NCI-H2227 treated with DMSO at 0.1 percent for 48 hours (cell line): Measurements from ENCODE around the gene FOXO3B.
"Not testable (repeated sequence)": the region's sequence is repeated elsewhere in the genome, so short reads cannot be mapped to it uniquely, and the experiment has no call there.

Experiments
- DNase-seq: peaks from one replicate; lab custom pipeline; 2025; lab: John Stamatoyannopoulos, UW

The FOXO3B gene

DNA sequence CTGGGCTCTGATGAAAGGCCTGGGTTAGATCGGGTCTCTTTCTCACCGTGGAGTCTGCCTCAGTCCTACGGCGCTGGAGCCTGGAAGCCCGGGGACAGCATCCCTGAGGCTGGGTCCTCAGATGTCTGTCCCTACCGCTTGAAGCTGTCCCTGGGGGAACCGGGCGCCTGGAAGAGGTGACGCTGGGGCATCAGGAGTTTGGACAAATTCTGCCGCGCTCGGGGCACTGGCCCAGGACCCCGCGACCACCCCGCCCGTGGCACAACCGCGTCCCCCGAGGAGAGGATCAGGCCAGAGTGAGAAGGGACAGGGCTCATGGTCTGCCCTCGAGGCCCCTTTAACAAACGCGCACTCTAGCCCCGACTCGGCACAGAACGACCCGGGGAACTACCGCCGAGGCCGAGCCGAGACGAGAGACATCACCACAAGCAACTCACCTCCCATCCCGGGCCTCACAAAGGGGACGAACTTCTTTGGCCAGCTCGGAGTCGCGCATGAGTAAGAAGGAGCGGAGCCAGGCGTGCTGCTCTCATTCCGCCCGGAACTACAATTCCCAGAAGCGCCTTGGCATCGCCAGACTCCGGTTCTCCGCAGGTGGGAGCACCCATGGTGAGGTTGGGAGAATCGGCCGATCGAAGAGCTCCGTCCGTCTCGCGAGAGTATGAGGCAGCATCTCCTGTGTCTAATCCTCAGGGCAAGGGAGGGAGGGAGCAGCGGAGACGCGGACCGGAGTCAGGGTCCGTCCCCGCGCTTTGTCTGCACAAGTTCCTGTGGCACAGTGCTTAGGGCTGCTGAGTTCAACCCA, at the start of gene FOXO3B:
FOXO3B (minus strand) TSS at position 548 of the 805 bp plus-strand sequence. CDS start 663 bp downstream, outside the sequence.
- peak; percentile 79 for DNase-seq

DNA sequence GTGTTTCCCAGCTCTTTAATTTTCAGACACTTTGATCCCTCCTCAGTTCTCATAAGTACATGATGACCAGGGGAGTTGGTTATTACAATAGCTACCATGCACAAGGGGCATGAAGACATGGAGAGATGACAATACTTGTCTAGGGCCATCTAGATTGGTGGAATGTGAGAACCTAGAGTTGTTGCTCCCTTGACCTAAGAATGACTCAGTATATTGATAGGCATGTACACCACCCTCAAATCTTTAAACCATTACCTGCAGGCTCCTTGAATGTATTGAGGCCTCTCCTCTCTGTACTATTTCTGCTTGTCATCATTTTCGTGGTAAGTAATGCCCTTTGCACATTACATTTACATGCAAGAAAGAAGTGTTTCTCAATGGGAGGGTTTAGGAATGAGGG, 41.4 kb upstream of the FOXO3B start:
- DNase-seq: not testable (repeated sequence)

DNA sequence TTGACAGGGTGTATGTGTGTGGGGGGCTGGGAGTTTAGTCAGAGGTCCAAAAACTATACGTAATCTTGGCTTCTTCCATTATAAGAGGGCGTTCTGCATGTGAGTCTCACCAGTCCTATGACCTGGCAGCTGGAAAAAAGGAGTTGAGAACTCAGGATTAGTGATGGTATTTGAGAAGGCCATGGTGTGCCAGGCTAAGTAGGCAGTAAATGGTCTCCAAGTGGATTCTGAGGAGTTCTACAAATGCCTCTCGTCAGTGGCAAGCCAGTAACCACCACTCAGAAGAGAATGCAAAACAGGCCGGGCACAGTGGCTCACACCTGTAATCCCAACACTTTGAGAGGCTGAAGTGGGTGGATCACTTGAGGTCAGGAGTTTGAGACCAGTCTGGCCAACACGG, 40.5 kb upstream of the FOXO3B start:
- DNase-seq: not testable (repeated sequence)

DNA sequence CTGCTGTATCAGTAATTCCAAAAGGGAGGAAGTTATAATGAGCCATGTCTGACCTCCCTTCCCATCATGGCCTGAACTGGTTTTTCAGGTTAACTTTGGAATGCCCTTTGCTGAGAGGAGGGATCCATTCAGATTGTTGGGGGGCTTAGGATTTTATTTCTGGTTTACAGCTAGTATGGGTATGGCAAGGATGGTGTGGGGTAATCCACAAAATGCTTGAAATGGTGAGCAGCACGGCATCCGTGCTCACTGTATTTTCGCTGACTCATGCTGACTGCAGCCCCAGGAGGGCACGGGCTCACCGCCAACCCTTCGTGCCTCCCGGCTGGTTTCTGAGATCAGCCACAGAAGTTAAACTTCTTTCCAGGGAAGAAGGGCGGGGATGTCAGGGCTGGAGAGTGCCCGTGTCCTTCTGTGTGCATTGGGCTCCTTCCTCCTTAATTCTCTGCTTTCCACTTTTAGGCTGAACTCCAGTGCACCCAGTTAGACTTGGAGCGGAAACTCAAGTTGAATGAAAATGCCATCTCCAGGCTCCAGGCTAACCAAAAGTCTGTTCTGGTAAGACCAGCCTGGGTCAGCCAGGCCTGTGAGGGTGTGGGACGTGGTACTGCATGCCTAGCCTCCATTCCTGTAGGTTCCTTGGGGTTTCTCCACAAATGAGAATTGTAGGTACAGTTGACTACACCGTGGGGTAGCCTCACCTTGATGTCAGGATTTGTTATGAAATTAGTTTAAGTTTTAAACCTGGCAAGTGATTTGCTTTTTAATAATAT, 39.8 kb upstream of the FOXO3B start:
- not testable (repeated sequence) for DNase-seq

DNA sequence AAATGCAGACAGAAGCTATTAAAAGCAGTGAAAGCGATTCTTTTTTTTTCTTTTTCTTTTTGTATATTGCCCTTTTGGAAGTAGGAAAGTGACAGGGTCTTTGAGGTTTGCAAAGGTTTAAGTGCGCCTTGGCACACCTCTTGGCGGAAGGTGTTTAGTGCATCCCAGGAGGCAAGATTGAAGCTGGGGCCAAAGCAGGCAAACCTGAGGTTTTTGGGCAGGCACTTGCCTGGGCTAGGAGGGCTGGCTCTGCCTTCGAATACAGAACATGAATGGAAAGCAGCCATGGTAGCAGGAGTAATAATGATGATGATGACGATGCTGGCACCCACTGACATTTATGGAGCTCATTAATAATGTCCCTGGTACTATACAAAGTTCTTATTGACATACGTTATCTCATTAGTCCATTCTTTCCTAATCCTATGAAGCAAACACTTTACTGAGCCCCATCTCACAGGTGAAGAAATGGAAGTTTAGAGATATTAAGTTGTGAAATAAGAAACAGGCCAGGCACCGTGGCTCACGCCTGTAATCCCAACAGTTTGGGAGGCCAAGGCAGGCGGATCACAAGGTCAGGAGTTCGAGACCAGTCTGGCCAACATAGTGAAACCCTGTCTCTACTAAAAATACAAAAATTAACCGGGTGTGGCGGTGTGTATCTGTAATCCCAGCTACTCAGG, 37.5 kb upstream of the FOXO3B start:
- not testable (repeated sequence) for DNase-seq

DNA sequence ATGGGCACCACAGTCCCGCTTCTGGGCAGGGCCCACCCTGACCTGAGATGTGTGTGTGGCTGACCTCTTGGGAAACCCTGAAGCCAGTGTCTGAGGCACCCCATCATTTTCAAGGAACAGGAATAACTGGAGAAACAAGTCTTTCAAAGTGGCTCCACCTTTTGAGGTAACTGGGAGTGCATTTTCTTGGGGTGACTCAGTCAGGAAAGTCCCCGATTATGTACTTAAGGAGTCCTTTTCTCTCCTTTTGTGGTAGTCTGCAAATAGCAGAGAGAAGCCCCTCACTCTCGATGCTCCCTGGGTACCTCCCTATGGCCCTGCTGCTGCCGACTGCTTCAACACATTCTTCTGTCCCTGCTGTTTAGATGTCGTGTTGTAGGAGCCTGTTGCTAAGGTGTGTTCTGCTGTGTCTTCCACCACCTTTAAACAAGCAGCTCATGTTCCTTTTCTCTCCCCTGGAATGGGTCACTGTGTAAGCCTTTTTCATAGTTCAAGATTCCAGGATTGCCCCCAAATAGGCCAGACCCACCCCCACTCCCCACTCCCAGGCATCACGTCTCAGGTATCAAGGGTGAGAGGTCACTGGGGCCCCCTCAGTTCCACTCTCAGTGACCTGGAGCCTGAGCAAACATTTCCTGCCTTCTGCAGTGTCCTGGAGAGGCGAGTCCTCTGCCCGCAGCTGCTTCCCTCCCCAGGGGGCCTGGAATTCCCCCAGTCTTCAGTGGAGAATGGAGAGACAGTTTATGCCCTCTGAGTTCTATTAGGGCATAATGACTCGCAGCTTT, 36.7 kb upstream of the FOXO3B start:
- not testable (repeated sequence) for DNase-seq

DNA sequence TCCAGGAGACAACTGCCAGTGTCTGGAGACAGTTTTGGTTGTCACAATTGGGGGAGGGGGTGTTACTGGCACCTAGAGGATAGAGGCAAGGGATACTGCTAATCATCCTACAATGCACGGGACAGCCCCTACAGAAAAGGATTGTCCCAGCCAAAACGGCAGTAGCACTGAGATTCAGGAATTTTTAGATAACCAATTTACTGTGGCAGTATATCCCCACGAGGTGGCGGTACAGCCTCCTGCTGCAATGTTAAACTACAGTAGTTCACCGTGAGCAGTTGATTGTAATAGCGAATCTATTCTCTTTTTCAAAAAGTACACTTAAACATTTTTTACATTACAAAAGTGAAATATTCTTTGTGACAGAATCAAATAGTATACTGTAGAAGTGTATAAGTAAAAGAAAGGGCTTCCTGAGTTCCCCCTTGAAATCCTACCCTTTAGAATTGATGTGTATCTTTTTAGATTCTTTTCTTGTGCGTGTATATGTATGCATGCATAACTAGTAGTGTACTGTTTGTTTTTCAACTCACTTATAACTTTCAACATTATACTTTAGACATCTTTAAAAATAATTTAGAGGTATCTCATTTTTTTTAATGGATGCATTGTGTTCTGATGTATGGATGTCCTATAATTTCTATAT, 30.4 kb upstream of the FOXO3B start:
- DNase-seq: peak; percentile 0

DNA sequence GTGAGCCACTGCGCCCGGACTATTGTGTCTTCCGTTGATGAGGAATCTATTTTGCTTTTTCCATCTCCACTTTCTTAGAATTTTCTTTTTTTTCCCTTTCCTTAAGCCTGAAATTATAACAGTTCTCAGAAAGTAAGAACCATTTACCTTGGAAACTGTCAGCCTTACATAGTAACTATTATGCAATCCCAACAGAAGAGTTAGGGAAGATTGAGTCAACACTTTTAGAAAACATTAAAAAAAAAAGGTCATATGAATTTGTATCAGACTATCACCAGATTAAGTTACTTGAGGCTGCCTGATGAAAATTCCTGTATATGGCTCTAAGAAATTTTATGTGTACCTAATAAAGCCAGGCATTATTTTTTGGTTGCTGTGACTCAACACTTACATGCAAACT, 26.1 kb upstream of the FOXO3B start:
- DNase-seq: not testable (repeated sequence)

DNA sequence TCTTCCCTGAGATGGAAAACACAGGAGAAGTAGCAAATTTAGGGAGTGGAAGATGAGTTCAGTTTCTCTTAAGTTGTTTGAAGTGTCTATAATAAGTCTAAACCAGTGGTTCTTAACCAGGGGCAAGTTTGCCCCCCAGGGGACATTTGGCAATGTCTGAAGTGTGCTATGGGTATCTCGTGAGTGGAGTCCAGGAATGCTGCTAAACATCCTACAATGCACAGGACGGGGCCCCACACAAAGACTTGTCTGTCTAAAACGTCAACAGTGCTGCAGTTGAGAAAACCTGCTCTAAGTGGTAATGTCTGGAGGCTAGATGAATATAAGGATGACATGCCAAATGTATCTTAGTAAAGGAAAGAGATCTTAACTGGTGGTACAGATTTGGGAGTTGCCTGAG, 23.8 kb upstream of the FOXO3B start:
- DNase-seq: not testable (repeated sequence)

DNA sequence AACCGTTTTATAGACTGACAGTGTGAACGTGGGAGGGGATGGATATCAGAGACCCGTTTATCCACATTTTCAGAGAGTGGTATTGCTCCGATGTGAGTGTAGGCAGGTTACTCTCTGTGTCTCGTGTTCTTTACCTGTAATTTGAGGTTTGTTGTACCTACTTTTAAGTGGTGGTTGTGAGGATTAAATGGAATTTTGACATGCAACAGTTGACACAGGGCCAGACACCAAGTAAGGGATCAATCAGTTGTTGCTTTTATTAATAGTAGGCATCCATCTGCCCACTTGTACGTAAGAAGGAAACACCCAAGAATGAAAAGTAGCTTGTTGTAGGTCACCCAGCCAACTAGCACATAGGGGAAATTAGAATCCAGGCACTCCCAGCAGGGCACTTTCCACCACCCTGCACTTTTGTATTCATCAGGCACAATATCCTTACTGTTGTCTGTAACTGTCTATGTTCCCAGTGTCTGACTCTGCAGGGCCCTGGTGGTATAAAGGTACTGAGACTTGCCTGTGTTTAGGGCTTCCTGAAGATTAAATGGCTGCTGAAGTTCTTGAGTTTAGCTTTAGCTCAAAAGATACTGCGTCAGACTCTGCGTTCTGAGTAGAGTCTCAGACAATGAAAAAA, 16.5 kb upstream of the FOXO3B start:
- not testable (repeated sequence) for DNase-seq

DNA sequence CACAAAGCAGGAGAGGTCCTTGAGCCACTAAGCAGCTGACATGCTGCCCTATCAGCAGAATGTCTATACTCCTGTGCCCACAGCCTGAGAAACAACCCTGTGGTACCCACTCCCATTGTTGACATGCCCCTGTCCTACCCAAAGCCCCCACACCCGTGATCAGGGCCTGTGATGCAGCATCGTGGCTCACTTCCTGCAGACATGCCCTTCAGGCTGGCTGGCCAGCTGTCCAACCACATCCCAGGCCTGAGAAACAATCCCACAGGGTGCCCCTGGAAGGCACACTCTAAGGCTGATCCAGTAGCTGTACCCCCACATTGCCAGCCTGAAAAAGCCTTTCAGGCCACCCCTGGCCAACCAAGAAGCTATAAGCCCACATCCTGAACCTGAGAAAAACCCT, 13.0 kb upstream of the FOXO3B start:
- not testable (repeated sequence) for DNase-seq

DNA sequence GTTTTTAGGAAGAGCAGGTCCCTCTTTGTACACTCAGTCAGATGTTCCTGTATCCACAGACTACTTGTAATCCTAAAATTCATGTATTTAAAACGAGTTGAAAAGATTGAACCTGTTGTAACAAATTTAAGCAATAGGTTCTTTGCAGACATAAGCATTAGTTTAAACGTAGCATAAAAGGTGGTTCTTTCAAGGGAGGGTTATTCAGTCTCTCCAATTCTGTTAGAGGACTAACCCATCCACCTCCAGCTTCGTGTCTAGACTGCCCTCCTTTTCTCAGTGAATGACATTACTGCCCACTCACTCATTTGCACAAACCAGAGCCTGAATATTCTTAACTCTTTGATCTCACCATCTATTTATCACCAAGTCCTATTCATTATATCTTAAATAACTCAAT, 554 bp upstream of the FOXO3B start:
- DNase-seq: not testable (repeated sequence)

DNA sequence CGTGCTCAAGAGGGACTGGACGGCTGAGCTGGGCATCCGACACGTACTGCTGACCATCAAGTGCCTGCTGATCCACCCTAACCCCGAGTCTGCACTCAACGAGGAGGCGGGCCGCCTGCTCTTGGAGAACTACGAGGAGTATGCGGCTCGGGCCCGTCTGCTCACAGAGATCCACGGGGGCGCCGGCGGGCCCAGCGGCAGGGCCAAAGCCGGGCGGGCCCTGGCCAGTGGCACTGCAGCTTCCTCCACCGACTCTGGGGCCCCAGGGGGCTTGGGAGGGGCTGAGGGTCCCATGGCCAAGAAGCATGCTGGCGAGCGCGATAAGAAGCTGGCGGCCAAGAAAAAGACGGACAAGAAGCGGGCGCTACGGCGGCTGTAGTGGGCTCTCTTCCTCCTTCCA, 4.7 kb downstream of the FOXO3B start:
- not testable (repeated sequence) for DNase-seq

DNA sequence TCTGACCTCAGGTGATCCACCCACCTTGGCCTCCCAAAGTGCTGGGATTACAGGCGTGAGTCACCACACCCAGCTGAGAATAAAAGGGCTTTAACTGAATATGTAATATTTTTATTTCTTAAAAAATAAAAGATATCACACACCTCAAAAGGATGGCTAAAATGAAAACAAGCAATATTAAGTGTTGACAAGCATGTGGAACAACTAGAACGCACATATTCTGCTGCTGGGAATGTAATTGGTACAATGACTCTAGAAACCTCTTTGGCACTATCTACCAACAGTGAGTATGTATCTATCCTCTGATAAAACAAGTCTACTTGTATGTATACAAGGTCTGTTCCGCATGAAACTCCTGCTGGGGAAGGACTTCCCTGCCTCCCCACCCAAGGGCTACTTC, 5.2 kb downstream of the FOXO3B start:
- not testable (repeated sequence) for DNase-seq

DNA sequence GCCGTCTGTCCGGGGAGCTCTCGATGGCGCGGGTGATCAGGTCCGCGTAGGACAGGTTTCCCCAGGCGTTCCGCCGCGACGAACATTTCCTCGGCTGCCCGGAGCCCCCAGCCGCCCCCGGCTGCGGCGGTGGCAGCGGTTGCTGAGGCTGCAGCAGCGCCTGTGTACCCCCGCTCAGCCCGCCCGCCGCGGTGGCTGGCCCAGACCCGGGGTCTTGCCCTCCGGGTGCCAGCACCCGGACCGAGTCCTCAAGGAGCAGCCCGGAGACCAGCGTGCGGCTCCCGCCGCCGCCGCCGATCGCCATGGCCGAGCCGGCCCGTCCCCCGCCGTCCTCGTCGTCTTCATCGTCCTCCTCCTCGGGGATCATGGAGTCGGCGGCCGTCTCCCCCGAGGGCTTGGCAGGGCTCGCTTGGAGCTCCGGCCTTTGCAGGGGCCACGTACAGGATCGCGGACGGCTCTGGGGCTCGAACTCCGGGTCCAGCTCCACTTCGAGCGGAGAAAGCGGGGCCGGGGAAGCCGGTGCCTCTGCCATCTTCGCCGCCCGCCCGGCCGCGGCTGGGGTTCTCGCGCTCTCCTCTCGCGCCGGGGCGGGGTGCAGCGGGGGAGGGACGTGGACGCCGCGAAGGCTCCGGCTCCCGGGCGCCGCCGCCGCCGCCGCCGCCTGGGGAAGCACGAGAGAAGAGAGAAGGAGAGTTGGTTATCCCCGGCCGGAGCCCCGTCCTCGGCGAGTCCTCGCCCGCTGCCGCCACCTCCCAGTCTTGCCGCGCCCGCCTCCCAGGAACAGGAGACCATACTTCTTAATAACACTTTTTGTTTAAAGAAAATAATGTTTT, 9.5 kb downstream of the FOXO3B start:
- DNase-seq: not testable (repeated sequence)

DNA sequence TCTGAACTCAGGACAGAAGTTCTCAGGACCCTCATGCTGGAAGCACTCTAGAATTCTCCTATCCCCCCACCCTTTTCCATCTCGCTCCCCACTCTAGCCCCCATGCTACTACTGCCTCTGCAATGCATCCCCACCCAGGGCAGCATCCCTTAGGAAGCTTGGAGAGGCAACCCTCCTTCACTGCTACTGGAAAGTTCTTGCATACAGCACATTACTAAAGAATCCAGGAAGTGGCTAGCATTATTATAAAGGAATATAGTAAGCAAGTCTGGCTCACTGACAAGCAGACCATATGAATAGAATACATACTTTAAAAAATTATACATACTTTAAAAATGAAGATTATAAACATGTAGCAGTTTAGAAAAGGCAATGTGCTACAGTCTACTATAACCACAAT, 13.5 kb downstream of the FOXO3B start:
- DNase-seq: not testable (repeated sequence)

DNA sequence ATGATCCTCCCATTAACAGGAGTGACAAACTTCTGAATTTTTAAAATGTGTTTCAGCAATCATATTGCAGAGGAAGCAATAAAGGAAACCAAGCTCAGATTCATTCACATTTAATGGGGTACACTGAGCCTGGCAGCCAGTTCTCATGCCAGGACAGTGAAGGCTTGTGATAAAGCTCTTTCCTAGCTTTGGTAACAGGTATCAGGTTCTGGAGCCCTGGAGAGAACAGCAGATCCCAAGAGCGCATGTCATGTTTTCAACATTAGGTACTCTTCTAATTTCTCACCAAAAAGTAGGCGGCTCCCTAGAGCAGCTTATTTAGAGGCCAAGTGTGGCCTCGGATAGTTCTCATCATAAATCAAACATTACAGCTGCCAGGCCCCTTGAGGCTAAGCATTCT, 14.6 kb downstream of the FOXO3B start:
- DNase-seq: not testable (repeated sequence)

DNA sequence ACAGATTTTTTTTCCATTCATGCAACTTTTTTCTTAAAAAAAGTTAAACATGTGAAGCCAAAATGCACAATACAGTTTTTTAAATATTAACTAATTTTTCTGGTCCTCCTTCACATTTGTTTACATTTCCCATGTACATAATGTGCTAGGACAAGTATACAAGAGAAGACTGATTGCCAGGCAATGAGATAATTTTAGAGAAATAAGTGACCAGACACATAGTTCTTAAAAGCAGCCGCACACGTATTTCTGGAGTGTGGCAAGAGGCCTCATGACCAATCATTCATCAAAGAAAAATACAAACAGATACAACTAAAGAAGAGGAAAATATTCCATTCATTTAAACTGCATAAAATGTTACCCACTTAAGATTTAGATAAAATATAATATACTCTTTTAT, 15.8 kb downstream of the FOXO3B start:
- not testable (repeated sequence) for DNase-seq

DNA sequence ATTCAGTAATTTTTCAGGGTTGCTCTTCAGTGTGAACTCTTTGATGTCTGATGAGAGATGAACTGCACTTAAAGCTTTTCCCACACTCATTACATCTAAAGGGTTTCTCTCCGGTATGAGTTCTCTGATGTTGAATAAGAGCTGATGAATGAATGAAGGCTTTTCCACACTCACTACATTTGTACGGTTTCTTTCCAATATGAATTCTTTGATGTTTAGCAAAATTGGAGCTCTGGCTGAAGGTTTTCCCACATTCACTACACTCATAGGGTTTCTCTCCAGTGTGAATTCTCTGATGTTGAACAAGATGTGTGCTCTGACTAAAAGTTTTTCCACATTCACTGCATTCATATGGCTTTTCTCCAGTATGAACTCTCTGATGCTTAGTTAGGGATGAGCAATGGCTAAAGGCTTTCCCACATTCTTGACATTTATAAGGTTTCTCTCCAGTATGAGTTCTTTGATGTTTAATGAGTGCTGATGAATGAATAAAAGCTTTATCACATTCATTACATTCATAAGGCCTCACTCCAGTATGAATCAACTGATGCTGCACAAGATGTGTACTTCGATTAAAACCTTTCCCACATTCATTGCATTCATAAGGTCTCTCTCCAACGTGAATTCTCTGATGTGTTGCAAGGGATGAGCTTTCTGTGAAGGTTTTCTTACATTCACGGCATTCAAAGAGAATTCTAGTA, 20.0 kb downstream of the FOXO3B start:
- not testable (repeated sequence) for DNase-seq
